Sigmoid colon (tissue), 4 donors: ENCODE results near the gene PVRIG.

ENCODE experiments used
- EP300 ChIP-seq, 4 donors: sonication (generic); formaldehyde crosslinking; IDR thresholded peaks; one replicate each; pipeline ENCODE4 v1.6.1; 2017; ENCODE audit warnings: antibody characterized with exemption in 4 of 4
- POLR2A ChIP-seq, 2 donors: fragments of 450-650 bp; IDR thresholded peaks; one replicate each; pipeline ENCODE4 v1.6.1; 2016; ENCODE audit warnings: antibody characterized with exemption in 2 of 2, mild to moderate bottlenecking in 2 of 2, moderate library complexity in 2 of 2
- POLR2AphosphoS5 ChIP-seq, 4 donors: sonication (generic); formaldehyde crosslinking; IDR thresholded peaks; one replicate each; pipeline ENCODE4 v1.6.1; 2017; ENCODE audit warnings: antibody characterized with exemption in 4 of 4
- TF ChIP-seq, protein P1 (sequence below), 4 experiments: fragments of 450-650 bp in 3 of 4; fragments of 200-600 bp in 1 of 4; IDR thresholded peaks; one replicate each; pipeline ENCODE4 v1.5.1; 2016 to 2019; ENCODE audit warnings: antibody characterized with exemption in 4 of 4, mild to moderate bottlenecking in 3 of 4, moderate library complexity in 2 of 4

DNA sequence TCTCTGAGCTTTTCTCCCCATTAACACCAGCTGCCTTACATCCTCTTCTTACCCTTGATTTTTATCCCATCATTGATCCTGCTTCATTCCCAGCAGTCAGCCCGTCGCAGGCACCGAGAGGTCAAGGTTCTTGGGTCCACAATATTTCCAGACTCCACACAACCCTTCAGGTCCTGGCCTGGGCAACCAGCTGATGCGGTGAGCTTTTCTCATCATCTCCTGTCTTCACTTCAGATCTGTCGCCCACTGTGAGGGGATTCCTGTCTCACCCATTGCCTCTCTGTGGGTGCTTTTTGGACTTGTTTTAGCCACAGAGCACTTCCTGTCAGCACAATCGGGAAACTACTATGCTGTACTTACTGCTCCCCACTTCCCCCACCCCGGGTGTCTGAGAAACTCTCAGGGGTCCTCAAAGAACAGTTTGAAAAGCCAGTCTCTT lies 8.4 kb upstream of the PVRIG start:
- TF ChIP-seq, protein P1, sequence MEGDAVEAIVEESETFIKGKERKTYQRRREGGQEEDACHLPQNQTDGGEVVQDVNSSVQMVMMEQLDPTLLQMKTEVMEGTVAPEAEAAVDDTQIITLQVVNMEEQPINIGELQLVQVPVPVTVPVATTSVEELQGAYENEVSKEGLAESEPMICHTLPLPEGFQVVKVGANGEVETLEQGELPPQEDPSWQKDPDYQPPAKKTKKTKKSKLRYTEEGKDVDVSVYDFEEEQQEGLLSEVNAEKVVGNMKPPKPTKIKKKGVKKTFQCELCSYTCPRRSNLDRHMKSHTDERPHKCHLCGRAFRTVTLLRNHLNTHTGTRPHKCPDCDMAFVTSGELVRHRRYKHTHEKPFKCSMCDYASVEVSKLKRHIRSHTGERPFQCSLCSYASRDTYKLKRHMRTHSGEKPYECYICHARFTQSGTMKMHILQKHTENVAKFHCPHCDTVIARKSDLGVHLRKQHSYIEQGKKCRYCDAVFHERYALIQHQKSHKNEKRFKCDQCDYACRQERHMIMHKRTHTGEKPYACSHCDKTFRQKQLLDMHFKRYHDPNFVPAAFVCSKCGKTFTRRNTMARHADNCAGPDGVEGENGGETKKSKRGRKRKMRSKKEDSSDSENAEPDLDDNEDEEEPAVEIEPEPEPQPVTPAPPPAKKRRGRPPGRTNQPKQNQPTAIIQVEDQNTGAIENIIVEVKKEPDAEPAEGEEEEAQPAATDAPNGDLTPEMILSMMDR (IDR thresholded peaks at IDR 0.05) = no peak
- TF ChIP-seq POLR2A (IDR thresholded peaks at IDR 0.05) (no peak), POLR2AphosphoS5 (IDR thresholded peaks at IDR 0.05) (no peak), EP300 (IDR thresholded peaks at IDR 0.05) (no peak)
